Fibroblast of lung (primary cell): Measurements from ENCODE around the gene SAT2.

Source experiments
- EZH2 ChIP-seq: IDR thresholded peaks from 2 replicates; pipeline ENCODE4 v1.5.1; 2012; ENCODE audit warnings: low read length, control low read depth, mild to moderate bottlenecking; ENCODE audit errors: missing control alignments
- TF ChIP-seq, protein P1 (sequence below), 2 donors: IDR thresholded peaks in 1 of 2; conservative IDR thresholded peaks in 1 of 2; 1 replicate in 1 of 2; 2 replicates in 1 of 2; pipeline ENCODE4 v1.5.1; 2011 to 2012; ENCODE audit warnings: low read length in 2 of 2, control low read depth in 1 of 2, inconsistent platforms in 1 of 2, low read depth in 1 of 2, mild to moderate bottlenecking in 1 of 2

DNA sequence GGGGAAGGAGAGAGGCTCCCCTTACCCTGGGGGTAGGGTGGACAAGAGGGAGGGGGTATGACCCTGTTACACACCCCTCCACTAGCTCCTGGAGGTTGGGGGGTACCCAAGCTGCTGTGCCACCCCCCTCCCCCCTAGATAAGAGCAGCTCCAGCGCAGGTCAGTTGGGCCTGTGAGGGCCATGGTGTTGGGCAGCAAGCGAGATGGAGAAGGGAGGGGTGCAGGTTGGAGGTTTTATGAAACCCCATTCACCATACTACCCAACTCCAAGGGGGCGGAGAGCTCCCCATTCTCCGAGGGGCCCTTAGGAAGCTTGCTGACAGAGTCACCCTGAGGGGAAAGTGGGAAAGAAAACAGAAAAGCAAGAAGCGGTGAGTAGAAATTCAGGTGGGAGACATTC, 36.0 kb downstream of the SAT2 start:
- TF ChIP-seq, protein P1, sequence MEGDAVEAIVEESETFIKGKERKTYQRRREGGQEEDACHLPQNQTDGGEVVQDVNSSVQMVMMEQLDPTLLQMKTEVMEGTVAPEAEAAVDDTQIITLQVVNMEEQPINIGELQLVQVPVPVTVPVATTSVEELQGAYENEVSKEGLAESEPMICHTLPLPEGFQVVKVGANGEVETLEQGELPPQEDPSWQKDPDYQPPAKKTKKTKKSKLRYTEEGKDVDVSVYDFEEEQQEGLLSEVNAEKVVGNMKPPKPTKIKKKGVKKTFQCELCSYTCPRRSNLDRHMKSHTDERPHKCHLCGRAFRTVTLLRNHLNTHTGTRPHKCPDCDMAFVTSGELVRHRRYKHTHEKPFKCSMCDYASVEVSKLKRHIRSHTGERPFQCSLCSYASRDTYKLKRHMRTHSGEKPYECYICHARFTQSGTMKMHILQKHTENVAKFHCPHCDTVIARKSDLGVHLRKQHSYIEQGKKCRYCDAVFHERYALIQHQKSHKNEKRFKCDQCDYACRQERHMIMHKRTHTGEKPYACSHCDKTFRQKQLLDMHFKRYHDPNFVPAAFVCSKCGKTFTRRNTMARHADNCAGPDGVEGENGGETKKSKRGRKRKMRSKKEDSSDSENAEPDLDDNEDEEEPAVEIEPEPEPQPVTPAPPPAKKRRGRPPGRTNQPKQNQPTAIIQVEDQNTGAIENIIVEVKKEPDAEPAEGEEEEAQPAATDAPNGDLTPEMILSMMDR (conservative IDR thresholded peaks at IDR 0.05 in 1 of 2, IDR thresholded peaks at IDR 0.05 in 1 of 2; ENCODE audit: low read depth in 1 of 2, low read length in 2 of 2): no peak
- no peak for TF ChIP-seq EZH2
